Thyroid gland (tissue), 4 donors: ENCODE data around the gene SLC44A4. TPM values are rescaled to one million over a fixed set of nuclear protein-coding genes. Genes with fewer than 3 reads are reported as not detected.

Source experiments
- DNase-seq, 2 donors: peaks; one replicate each; pipeline ENCODE4 v3.0.0-alpha.2; 2019
- H3K27ac ChIP-seq, 3 donors: fragments of 200-600 bp; sonication (generic); 1 replicate in 2 of 3; 2 replicates in 1 of 3; pipeline ENCODE4 v1.5.1; 2016 to 2019; ENCODE audit warnings: mild to moderate bottlenecking in 1 of 3, moderate library complexity in 1 of 3
- H3K27me3 ChIP-seq: fragments of 200-600 bp; sonication (generic); one replicate; pipeline ENCODE4 v1.5.1; 2019
- H3K36me3 ChIP-seq, 2 donors: fragments of 200-600 bp; sonication (generic); one replicate each; pipeline ENCODE4 v1.5.1; 2016 to 2019
- H3K4me1 ChIP-seq, 2 donors: fragments of 200-600 bp; sonication (generic); one replicate each; pipeline ENCODE4 v1.5.1; 2017 to 2019
- H3K4me3 ChIP-seq, 3 donors: fragments of 200-600 bp; sonication (generic); replicated peaks in 1 of 3; 1 replicate in 2 of 3; 2 replicates in 1 of 3; pipeline ENCODE4 v1.5.1; 2016; ENCODE audit warnings: mild to moderate bottlenecking in 1 of 3
- H3K9me3 ChIP-seq: fragments of 200-600 bp; sonication (generic); one replicate; pipeline ENCODE4 v1.5.1; 2017
- POLR2A ChIP-seq, 2 donors: fragments of 450-650 bp; IDR thresholded peaks; one replicate each; pipeline ENCODE4 v1.6.1; 2017; ENCODE audit warnings: antibody characterized with exemption in 2 of 2, mild to moderate bottlenecking in 2 of 2, moderate library complexity in 1 of 2
- WGBS, 2 donors: methylation state at CpG; one replicate each; pipeline ENCODE4 v1.1.5; 2017; 5-methylcytosine and 5-hydroxymethylcytosine counted together
- intact Hi-C: fragments of 100-400 bp; cut with DNase I; formaldehyde crosslinking; loops from one replicate; pipeline ENCODE4 v1.15.1; 2023
- total RNA-seq, 4 donors: library from RNA; depleted of rRNA; stranded (reverse); fragments of >200 nt; gene quantifications; one replicate each; pipeline ENCODE4 v1.2.3, GENCODE V29; 2016
- TF ChIP-seq, protein P1 (sequence below), 6 experiments: fragments of 200-600 bp in 3 of 6; fragments of 450-650 bp in 3 of 6; sonication (generic) in 3 of 6; IDR thresholded peaks; one replicate each; pipeline ENCODE4 v1.5.1; 2016 to 2019; ENCODE audit warnings: antibody characterized with exemption in 6 of 6, mild to moderate bottlenecking in 2 of 6, inconsistent platforms in 1 of 6, moderate library complexity in 1 of 6

The SLC44A4 gene
- 10 to 100 TPM in 2 of 4 donors, 1 to 10 TPM in 2; 1.6 to 16.2 (median 7.7) TPM for total RNA-seq

DNA sequence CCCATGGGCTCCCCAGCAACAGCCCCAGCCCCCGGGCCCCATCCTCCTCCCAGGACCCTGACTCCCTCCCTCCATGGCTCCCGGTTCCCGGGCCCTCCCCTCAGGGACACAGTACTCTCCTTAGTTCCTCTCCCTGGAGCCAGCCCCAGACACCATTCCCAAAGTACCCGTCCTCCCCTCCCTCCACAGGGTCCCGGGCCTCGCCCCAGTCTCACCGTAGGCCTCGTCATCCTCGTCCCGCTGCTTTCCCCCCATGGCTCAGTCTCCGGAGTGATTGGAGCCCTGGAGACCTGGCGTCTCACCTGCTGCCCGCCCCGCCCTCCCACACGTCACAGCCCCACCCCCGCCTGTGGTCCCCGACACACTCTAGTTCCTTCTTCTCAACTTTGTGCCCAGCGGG lies at the start of gene SLC44A4:
Gene SLC44A4, minus strand, starts transcription at position 272 of the 400 bp plus-strand sequence. Its CDS starts 17 bp downstream, at position 255.
- H3K4me3 ChIP-seq = no peak within 1 kb of the TSS
- TF ChIP-seq, protein P1, sequence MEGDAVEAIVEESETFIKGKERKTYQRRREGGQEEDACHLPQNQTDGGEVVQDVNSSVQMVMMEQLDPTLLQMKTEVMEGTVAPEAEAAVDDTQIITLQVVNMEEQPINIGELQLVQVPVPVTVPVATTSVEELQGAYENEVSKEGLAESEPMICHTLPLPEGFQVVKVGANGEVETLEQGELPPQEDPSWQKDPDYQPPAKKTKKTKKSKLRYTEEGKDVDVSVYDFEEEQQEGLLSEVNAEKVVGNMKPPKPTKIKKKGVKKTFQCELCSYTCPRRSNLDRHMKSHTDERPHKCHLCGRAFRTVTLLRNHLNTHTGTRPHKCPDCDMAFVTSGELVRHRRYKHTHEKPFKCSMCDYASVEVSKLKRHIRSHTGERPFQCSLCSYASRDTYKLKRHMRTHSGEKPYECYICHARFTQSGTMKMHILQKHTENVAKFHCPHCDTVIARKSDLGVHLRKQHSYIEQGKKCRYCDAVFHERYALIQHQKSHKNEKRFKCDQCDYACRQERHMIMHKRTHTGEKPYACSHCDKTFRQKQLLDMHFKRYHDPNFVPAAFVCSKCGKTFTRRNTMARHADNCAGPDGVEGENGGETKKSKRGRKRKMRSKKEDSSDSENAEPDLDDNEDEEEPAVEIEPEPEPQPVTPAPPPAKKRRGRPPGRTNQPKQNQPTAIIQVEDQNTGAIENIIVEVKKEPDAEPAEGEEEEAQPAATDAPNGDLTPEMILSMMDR (IDR thresholded peaks at IDR 0.05) = no peak
- no peak for TF ChIP-seq POLR2A (IDR thresholded peaks at IDR 0.05)
- H3K27ac ChIP-seq = no peak within 1 kb of the TSS
- peaks cover 30 to 32% of the 10 kb centered on the region in 2 donors for H3K36me3 ChIP-seq
- H3K4me1 ChIP-seq = peaks cover 3 to 18% of the 10 kb centered on the region in 2 donors
- no peaks in the 10 kb centered on the region for H3K9me3 ChIP-seq
- DNase-seq = peak; percentile 28 to 35
- intact Hi-C loops = no loop called here
- H3K27me3 ChIP-seq = no peaks in the 10 kb centered on the region
- 59 to 66% methylated on average over 18 of the region's 18 CpGs for WGBS, 2 donors

DNA sequence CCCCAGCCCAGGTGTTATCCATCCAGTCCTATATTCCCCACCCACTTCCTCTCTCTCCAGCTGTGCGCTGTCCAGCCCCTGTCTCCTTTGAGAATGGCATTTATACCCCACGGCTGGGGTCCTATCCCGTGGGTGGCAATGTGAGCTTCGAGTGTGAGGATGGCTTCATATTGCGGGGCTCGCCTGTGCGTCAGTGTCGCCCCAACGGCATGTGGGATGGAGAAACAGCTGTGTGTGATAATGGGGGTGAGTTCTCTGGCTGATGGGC lies 49.8 kb upstream of the SLC44A4 start:
- no peaks in the 10 kb centered on the region for H3K36me3 ChIP-seq
- WGBS, 2 donors = 82% methylated on average over 7 to 9 of the region's 9 CpGs
- no peak overlapping the region for H3K27ac ChIP-seq
- TF ChIP-seq, protein P1 (IDR thresholded peaks at IDR 0.05) = no peak
- TF ChIP-seq POLR2A (IDR thresholded peaks at IDR 0.05) = no peak
- H3K27me3 ChIP-seq = no peaks in the 10 kb centered on the region
- no peak overlapping the region for H3K4me3 ChIP-seq
- intact Hi-C loops = no loop called here
- no peak for DNase-seq
- H3K9me3 ChIP-seq = no peaks in the 10 kb centered on the region
- H3K4me1 ChIP-seq = no peaks in the 10 kb centered on the region

DNA sequence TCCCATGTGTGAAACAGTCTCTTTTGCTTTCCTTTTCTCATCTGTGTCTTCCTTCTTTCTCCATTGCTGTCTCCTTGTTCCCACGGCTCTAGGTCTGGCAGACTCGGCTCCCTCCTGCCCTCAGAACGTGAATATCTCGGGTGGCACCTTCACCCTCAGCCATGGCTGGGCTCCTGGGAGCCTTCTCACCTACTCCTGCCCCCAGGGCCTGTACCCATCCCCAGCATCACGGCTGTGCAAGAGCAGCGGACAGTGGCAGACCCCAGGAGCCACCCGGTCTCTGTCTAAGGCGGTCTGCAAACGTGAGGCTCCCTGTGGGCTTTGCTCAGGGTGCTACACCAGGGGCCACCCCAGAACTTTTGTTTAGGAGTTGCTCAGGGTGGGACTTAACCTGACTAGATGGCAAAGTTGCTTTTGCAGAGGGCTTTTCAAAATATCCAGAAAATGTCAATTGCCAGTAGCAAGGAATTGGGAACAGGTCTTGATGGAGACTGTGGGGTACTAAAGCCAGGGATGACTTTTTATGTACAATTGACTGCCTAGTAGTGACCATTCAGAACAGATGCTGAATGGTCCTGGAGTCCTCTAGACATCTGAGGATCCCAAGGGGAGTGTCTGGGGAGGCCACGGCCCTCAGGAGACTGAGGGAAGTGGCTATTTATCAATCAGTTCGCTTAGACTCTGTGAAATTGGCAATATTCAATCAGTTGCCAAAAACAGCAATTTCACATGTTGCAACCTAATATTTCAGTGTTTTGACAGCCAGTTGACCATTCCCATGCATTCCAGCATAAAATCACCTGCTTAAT lies 49.3 kb upstream of the SLC44A4 start:
- intact Hi-C loops = no loop called here
- no peak for TF ChIP-seq POLR2A (IDR thresholded peaks at IDR 0.05)
- TF ChIP-seq, protein P1 (IDR thresholded peaks at IDR 0.05) = no peak
- no peak overlapping the region for H3K27ac ChIP-seq

DNA sequence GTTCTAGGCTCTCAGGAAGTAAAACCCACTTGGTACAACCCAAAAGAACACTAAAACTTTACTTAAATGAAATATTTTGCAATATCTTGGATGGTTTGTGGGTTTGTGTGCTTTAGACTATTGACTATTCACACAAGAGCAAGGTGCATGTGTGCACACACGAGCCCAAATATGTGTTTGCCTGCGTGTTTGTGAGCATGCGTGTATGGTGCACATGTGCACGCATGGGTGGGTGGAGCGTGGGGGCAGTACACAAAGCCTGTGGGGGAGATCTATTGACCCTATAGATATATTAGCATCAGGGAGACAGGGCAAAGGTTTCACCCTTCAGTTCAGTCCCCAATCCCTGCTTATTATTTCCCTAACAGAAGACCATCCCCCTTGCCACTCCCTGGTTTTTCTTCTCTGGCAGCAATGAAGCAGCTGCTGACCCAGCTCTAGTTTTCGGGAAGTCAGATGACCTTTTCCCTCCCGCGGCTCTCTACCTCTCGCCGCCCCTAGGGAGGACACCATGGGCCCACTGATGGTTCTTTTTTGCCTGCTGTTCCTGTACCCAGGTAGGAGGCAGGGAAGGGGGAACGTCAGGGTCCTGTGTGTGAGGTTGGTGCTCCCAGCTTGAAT lies 48.6 kb upstream of the SLC44A4 start, which contains the start of gene C2:
Gene C2, plus strand, starts transcription at position 476 of the 621 bp plus-strand sequence. Its CDS starts 36 bp downstream, at position 512.
- Histone ChIP-seq H3K9me3 (no peaks in the 10 kb centered on the region), H3K27me3 (no peaks in the 10 kb centered on the region), H3K27ac (no peak within 1 kb of the TSS), H3K36me3 (no peaks in the 10 kb centered on the region), H3K4me1 (no peaks in the 10 kb centered on the region), H3K4me3 (no peak within 1 kb of the TSS)
- intact Hi-C loops = no loop called here
- WGBS, 2 donors = 68 to 70% methylated on average over 11 of the region's 11 CpGs
- DNase-seq = no peak
- TF ChIP-seq POLR2A (IDR thresholded peaks at IDR 0.05) = no peak
- TF ChIP-seq, protein P1 (IDR thresholded peaks at IDR 0.05) = no peak

More for the DNA sequence above, 49.3 kb upstream of the SLC44A4 start:
- H3K9me3 ChIP-seq = no peaks in the 10 kb centered on the region
- H3K4me3 ChIP-seq = no peak overlapping the region
- DNase-seq = no peak
- H3K4me1 ChIP-seq = no peaks in the 10 kb centered on the region
- WGBS, 2 donors = 76 to 77% methylated on average over 10 to 11 of the region's 11 CpGs
- no peaks in the 10 kb centered on the region for H3K36me3 ChIP-seq
- H3K27me3 ChIP-seq = no peaks in the 10 kb centered on the region

DNA sequence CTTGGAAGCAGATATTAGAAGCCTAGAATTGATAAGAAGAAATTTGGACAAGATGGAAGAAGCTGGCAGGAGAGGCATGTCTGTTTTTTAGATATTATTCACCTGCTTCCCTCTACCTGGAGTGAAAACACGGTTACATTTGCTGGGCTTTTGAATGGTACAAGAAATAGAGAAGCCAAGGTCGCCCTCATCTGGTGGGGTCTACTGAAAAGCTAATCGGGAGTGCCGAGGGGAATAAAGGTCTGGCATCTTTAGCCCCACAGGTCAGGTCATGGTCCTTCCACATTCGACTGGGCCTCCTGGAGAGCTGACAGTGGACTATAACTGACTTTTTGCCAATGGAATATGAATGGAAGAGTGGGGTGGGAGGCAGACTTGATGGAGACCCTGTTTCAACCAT lies 44.1 kb upstream of the SLC44A4 start:
- Histone ChIP-seq H3K4me3 (no peak overlapping the region), H3K36me3 (no peaks in the 10 kb centered on the region), H3K27ac (no peak overlapping the region), H3K9me3 (no peaks in the 10 kb centered on the region), H3K4me1 (no peaks in the 10 kb centered on the region), H3K27me3 (no peaks in the 10 kb centered on the region)
- peak; percentile 32 to 38 for DNase-seq
- no peak for TF ChIP-seq POLR2A (IDR thresholded peaks at IDR 0.05)
- TF ChIP-seq, protein P1 (IDR thresholded peaks at IDR 0.05) = peak in 2 of 6 experiments; percentile 17 to 19
- intact Hi-C loops = no loop called here
- WGBS, 2 donors = 13 to 20% methylated on average over 5 of the region's 5 CpGs
